ENCODE measurements around the gene TMEM163.

TMEM163 gene

DNA sequence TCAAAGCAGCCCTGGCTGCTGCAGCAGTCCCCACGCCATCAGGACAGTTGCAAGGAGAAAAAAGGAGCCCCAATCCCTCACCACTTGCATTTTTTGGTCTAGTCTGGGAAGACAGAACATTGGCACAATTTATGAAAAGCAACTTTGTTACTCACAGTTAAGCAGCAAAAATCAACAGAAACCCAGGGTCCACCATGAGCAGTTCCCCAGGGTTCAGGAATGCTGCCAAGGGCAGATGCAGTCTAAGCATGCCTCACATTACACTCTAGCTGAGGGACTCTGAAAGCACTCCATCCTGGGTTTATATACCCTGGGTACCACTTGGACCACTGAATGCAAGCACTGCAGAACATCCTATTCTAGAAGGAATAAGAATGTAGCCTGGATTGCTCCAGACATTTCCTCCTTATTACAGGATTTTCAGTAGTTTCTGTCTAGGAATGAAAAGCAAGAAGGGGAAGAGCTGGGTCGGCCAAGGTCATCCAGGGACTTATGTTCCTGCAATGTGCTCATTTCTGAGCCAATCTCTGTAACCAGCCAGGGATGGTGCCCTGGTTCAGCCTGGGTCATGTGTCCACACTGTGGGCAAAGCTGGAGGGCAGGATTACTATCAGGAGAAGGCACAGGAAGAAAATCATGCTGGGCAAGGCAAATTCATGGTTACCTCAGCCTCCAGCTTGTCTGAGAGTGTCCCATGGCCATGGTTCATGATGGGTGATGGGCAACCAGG, 19.5 kb upstream of the TMEM163 start:
- in situ Hi-C loops (cut with HindIII; ENCODE audit: low sequenced_read_pairs): no loop called here
- DNase-seq (ENCODE audit: low read depth, low spot score): peak; percentile 50
- H3K4me3 ChIP-seq (ENCODE audit: low read depth, low read length): no peak overlapping the region
- TF ChIP-seq, protein P1, sequence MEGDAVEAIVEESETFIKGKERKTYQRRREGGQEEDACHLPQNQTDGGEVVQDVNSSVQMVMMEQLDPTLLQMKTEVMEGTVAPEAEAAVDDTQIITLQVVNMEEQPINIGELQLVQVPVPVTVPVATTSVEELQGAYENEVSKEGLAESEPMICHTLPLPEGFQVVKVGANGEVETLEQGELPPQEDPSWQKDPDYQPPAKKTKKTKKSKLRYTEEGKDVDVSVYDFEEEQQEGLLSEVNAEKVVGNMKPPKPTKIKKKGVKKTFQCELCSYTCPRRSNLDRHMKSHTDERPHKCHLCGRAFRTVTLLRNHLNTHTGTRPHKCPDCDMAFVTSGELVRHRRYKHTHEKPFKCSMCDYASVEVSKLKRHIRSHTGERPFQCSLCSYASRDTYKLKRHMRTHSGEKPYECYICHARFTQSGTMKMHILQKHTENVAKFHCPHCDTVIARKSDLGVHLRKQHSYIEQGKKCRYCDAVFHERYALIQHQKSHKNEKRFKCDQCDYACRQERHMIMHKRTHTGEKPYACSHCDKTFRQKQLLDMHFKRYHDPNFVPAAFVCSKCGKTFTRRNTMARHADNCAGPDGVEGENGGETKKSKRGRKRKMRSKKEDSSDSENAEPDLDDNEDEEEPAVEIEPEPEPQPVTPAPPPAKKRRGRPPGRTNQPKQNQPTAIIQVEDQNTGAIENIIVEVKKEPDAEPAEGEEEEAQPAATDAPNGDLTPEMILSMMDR (IDR thresholded peaks at IDR 0.05; ENCODE audit: low read depth, low read length): no peak

DNA sequence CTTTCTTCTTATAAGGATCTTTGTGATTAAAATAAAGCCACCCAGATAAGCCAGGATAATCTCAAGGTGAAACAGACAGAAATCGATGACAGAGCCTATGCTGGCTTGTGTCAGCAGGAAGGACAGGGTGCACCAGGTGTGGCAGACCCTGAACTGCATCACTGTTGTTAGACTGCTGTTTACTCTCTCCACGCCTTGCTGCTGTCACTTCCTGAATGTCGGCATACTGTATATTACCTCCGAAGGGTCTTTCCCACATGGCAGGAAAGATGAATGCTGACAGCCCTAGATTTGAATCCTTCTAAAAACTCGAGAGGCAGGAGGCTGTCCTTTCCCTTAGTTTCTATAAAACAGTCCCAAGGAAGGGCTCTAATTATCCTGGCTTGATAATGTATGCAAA, 18.9 kb upstream of the TMEM163 start:
- in situ Hi-C loops (cut with HindIII; ENCODE audit: low sequenced_read_pairs): no loop called here
- DNase-seq (ENCODE audit: low read depth, low spot score): no peak
- H3K4me3 ChIP-seq (ENCODE audit: low read depth, low read length): no peak overlapping the region
- TF ChIP-seq, protein P1 (IDR thresholded peaks at IDR 0.05; ENCODE audit: low read depth, low read length): no peak

DNA sequence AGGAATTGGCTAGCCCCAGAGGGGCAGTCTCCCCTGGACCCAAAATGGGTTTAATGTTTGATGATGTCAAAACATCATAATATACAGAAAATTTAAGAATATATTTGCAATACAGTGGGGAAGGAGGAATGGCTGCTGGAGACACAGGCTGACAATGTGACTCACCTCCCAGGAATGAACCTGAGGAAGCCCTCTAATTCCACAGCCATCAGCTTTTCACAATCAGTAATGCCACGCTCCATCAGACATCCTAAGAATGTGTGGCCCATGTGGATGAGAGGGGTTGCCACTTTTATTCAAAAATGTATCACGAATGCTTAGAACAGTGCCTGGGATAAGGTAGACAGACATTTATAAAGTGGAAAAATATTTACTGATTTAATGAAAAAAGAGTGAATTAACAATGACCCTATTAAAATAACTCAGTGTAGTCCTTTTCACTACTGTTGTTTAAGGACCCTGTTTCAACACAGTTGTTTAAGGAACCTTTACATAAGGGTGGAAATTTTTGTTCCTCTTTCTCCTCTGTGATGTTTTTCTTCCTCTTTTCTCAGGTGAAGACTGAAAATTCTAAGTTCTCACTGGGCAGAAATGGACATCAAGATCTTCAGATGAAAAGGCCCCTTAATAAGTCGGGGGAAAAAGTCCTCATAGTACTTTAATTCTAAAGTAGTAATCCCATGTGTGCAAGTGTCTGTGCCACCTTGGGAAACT, 17.5 kb upstream of the TMEM163 start:
- H3K4me3 ChIP-seq (ENCODE audit: low read depth, low read length): no peak overlapping the region
- peak; percentile 58 for DNase-seq (ENCODE audit: low read depth, low spot score)
- in situ Hi-C loops (cut with HindIII; ENCODE audit: low sequenced_read_pairs): no loop called here
- TF ChIP-seq, protein P1 (IDR thresholded peaks at IDR 0.05; ENCODE audit: low read depth, low read length): no peak

DNA sequence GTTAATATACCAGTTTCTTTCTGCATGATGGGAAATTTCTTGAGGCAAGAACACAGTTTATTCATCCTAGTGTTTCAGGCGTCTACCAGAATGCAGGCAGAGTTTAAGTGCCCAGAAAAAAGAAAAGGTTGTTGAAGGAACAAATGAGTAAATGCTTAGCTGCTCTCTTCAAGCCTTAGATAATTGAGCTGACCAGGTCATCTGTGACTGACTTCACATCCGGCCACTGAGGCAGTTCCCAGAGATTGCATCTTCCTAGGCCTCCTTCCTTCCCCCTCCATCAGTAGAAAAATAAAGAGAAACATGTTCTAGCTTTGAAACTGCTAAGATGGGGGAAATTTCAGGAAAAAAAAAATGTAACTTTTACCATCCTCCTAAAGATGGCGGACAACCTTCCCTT, 9.4 kb upstream of the TMEM163 start:
- in situ Hi-C loops (cut with HindIII; ENCODE audit: low sequenced_read_pairs): no loop called here

DNA sequence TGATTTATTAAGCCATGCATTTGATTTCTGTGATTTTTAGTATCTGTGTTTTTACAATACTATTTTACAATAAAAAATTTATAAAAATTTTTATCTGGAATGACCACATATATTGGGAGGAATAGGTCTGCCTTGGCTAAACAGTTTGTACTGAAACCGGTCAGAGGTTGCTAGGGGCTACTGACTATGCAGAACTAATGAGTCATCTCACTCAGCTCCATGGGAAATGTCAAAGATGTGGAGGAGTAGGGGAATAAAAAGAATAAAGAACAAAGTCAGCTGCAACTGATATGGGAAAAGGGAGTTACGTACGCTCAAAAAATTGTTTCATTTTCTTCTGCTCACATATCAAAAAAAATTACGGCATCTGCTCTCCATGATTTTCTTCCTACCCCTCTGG, 8.6 kb upstream of the TMEM163 start:
- in situ Hi-C loops (cut with HindIII; ENCODE audit: low sequenced_read_pairs): no loop called here
- DNase-seq (ENCODE audit: low read depth, low spot score): peak; percentile 50
- TF ChIP-seq, protein P1 (IDR thresholded peaks at IDR 0.05; ENCODE audit: low read depth, low read length): no peak
- no peak overlapping the region for H3K4me3 ChIP-seq (ENCODE audit: low read depth, low read length)

More for the DNA sequence above, 9.4 kb upstream of the TMEM163 start:
- TF ChIP-seq, protein P1 (IDR thresholded peaks at IDR 0.05; ENCODE audit: low read depth, low read length): no peak
- no peak for DNase-seq (ENCODE audit: low read depth, low spot score)
- no peak overlapping the region for H3K4me3 ChIP-seq (ENCODE audit: low read depth, low read length)

DNA sequence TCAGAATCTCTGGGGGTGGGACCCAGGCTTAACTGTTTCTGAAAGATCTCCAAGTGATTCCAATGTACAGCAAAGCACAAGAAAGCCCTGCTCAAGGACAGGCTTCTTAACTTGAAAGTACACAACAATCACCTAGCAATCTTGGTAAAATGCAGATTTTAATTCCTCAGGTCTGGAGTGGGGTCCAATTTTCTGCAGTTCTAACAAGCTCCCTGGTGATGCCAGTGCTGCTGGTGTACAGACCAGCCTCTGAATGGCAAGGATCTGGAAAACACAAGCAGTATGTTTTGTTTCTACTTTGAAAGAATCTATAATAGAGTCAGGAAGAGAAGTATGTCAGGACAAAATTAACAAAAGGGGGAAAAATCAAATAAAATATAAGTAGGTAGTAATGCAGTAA, 7.8 kb upstream of the TMEM163 start:
- in situ Hi-C loops (cut with HindIII; ENCODE audit: low sequenced_read_pairs): no loop called here

More for the DNA sequence above, 7.8 kb upstream of the TMEM163 start:
- H3K4me3 ChIP-seq (ENCODE audit: low read depth, low read length): no peak overlapping the region
- TF ChIP-seq, protein P1 (IDR thresholded peaks at IDR 0.05; ENCODE audit: low read depth, low read length): no peak
- DNase-seq (ENCODE audit: low read depth, low spot score): no peak
